GM10847 (cell line): ENCODE data around the gene ITGAE.

ENCODE experiments used
- POLR2A ChIP-seq: IDR thresholded peaks from 2 replicates; pipeline ENCODE4 v1.6.1; 2011; ENCODE audit not compliant: insufficient read length; ENCODE audit errors: extremely low read depth

The ITGAE gene

GRCh38 chr17:3802461-3803307 is 1.7 kb upstream of the ITGAE start:
- TF ChIP-seq POLR2A = no peak

- TF ChIP-seq POLR2A = no peak
Observed at GRCh38 chr17:3801792-3802191, 804 bp upstream of the ITGAE start.

GRCh38 chr17:3801347-3801746 is 359 bp upstream of the ITGAE start:
- no peak for TF ChIP-seq POLR2A

- TF ChIP-seq POLR2A = no peak
Observed at GRCh38 chr17:3799181-3799945, 1.6 kb downstream of the ITGAE start.

- TF ChIP-seq POLR2A = no peak
Observed at GRCh38 chr17:3798273-3799180, 2.5 kb downstream of the ITGAE start.

GRCh38 chr17:3796822-3797170 is 4.2 kb downstream of the ITGAE start:
- no peak for TF ChIP-seq POLR2A

- no peak for TF ChIP-seq POLR2A
Observed at GRCh38 chr17:3796110-3796821, 4.7 kb downstream of the ITGAE start.

- TF ChIP-seq POLR2A = no peak
Observed at GRCh38 chr17:3795390-3796102, 5.4 kb downstream of the ITGAE start.

GRCh38 chr17:3794557-3795389 is 6.2 kb downstream of the ITGAE start:
- TF ChIP-seq POLR2A = no peak

GRCh38 chr17:3792481-3792880 is 8.5 kb downstream of the ITGAE start:
- no peak for TF ChIP-seq POLR2A

- TF ChIP-seq POLR2A = no peak
Observed at GRCh38 chr17:3788200-3788599, 12.8 kb downstream of the ITGAE start.

GRCh38 chr17:3782751-3783150 is 18.2 kb downstream of the ITGAE start:
- TF ChIP-seq POLR2A = no peak

GRCh38 chr17:3780986-3781385 is 20.0 kb downstream of the ITGAE start:
- no peak for TF ChIP-seq POLR2A
